Measurements from ENCODE around the gene BABAM2. TPM values are rescaled to one million over a fixed set of nuclear protein-coding genes. Genes with fewer than 3 reads are reported as not detected.

The BABAM2 gene
- total and polyA plus RNA-seq, 7 donors, result 34.2 to 74.5 (median 52.3) TPM

- Histone ChIP-seq H3K27ac (no peak overlapping the region), H3K9me3 (no peaks in the 10 kb centered on the region), H3K27me3 (ENCODE audit: insufficient read depth in 3 of 3, low read length in 2 of 3) (no peaks in the 10 kb centered on the region), H3K4me3 (no peak overlapping the region), H3K4me1 (peaks cover 26% of the 10 kb centered on the region), H3K36me3 (ENCODE audit: insufficient read depth in 1 of 2, low read depth in 1 of 2) (no peaks in the 10 kb centered on the region)
- TF ChIP-seq CTCF (IDR thresholded peaks at IDR 0.05), result no peak
- DNase-seq (no peak), ATAC-seq (no peak)
- WGBS, 3 donors, result 75 to 82% (median 76%) methylated on average over 3 of the region's 3 CpGs
- intact Hi-C loops (cut with DNase I), result loop anchor here in 1 of 2 donors (5.0 kb wide), 1 partner anchor 41 kb away; no protein-coding TSS in a partner anchor
Observed at GRCh38 chr2:27887830-27888229, 2.7 kb upstream of the BABAM2 start.

DNA sequence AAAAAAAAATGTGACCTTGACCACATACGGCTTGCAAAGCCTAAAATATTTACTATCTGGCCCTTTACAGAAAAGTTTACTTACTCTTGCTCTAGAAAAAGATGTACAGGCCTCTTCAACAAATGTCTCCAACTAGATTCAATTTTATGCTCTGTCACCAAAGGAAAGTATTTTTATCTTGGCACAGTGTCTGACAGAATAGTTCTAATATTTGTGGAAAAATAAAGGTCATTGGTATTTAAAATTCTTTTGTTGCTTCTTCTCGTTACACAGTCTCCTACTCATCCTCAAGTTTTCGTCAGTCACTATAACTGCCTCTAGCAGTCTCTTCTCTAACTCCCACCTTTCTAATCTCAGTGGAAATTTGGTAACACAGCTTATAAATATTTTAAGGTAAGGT is 1.7 kb upstream of the BABAM2 start:
- intact Hi-C loops (cut with DNase I), result loop anchor here in 1 of 2 donors (5.0 kb wide), 1 partner anchor 41 kb away; no protein-coding TSS in a partner anchor
- Histone ChIP-seq H3K27me3 (ENCODE audit: insufficient read depth in 3 of 3, low read length in 2 of 3) (no peaks in the 10 kb centered on the region), H3K27ac (peak overlapping the region; percentile 88), H3K36me3 (ENCODE audit: insufficient read depth in 1 of 2, low read depth in 1 of 2) (no peaks in the 10 kb centered on the region), H3K9me3 (no peaks in the 10 kb centered on the region), H3K4me1 (peaks cover 26% of the 10 kb centered on the region), H3K4me3 (peak overlapping the region; percentile 70)
- no peak for DNase-seq
- WGBS, 3 donors, result 38 to 54% (median 43%) methylated on average over 3 of the region's 3 CpGs
- no peak for TF ChIP-seq CTCF (IDR thresholded peaks at IDR 0.05)
- ATAC-seq, result no peak

- peak overlapping the region; percentile 88 for H3K27ac ChIP-seq
- 11 to 17% (median 11%) methylated on average over 10 of the region's 10 CpGs for WGBS, 3 donors
- DNase-seq (no peak), ATAC-seq (peak in 1 of 4 donors; percentile 3)
- no peaks in the 10 kb centered on the region for H3K27me3 ChIP-seq (ENCODE audit: insufficient read depth in 3 of 3, low read length in 2 of 3)
- peaks cover 0 to 3% of the 10 kb centered on the region in 2 donors for H3K36me3 ChIP-seq (ENCODE audit: insufficient read depth in 1 of 2, low read depth in 1 of 2)
- intact Hi-C loops (cut with DNase I), result loop anchor here (2.0 to 10.0 kb wide), 5 partner anchors 42 to 509 kb away; partner anchors contain the start of genes FOSL2 (in 1 of the 2) and MRPL33 (in 1 of the 2)
- H3K4me3 ChIP-seq, result peak overlapping the region; percentile 70
- TF ChIP-seq CTCF (IDR thresholded peaks at IDR 0.05), result no peak
- peaks cover 26% of the 10 kb centered on the region for H3K4me1 ChIP-seq
- H3K9me3 ChIP-seq, result no peaks in the 10 kb centered on the region
Observed at GRCh38 chr2:27889774-27890145, 769 bp upstream of the BABAM2 start.

DNA sequence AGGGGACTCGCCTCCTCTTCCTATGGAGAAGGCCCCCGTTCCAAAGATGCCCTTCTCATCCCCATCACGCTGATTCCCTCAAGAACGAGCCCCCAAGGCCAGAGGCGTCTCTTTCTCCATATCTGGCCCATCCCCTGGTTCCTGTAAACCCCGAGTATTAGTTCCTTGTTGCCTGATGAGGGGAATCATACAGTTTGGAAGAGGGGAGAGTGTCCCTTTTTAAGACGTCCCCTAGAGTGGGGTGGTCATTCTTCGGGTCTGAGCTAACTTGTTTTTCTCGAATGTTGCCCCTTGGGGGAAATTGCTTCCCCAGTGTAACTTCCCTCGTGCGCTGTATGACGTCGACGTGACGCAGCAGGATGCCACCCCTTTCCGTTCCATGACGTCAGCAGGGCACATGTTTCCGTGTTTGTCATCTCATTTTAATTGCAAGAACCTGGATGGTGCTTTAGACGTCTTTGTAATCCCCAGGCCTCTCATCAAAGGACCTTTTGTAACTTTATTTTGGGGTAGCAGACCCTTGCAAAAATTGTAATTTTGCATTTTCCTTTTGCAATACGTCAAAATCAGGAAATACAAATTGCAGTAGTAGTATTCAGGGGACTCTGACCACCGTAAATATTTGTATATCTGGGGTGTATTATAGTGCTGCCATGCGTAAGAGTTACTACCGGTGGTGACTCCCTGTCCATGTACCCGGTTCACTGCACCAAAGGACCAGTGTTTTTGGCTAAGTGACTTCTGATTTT is 569 bp downstream of the BABAM2 start:
- Histone ChIP-seq H3K4me3 (peak overlapping the region; percentile 70), H3K36me3 (ENCODE audit: insufficient read depth in 1 of 2, low read depth in 1 of 2) (peaks cover 0 to 13% of the 10 kb centered on the region in 2 donors), H3K27me3 (ENCODE audit: insufficient read depth in 3 of 3, low read length in 2 of 3) (no peaks in the 10 kb centered on the region), H3K4me1 (peaks cover 26% of the 10 kb centered on the region), H3K27ac (peak overlapping the region; percentile 88), H3K9me3 (no peaks in the 10 kb centered on the region)
- ATAC-seq (peak; percentile 19 to 46 (median 38)), DNase-seq (peak; percentile 77 to 87)
- WGBS, 3 donors, result 15 to 17% (median 16%) methylated on average over 24 of the region's 24 CpGs
- intact Hi-C loops (cut with DNase I), result loop anchor here (2.0 to 10.0 kb wide), 4 partner anchors 66 to 508 kb away; partner anchors contain the start of genes FOSL2 (in 1 of the 2) and MRPL33 (in 1 of the 2)
- TF ChIP-seq CTCF (IDR thresholded peaks at IDR 0.05), result no peak
